Upper lobe of left lung (tissue), 4 donors: ENCODE results near the gene MSRB1.

Source experiments
- EP300 ChIP-seq, 4 donors: sonication (generic); formaldehyde crosslinking; IDR thresholded peaks; one replicate each; pipeline ENCODE4 v1.5.1; 2017; ENCODE audit warnings: antibody characterized with exemption in 4 of 4, control low read depth in 2 of 4
- POLR2A ChIP-seq, 4 donors: fragments of 450-650 bp; IDR thresholded peaks; one replicate each; pipeline ENCODE4 v1.5.1; 2016 to 2017; ENCODE audit warnings: antibody characterized with exemption in 4 of 4, mild to moderate bottlenecking in 2 of 4
- POLR2AphosphoS5 ChIP-seq, 2 donors: sonication (generic); formaldehyde crosslinking; IDR thresholded peaks; one replicate each; pipeline ENCODE4 v1.5.1; 2017; ENCODE audit warnings: antibody characterized with exemption in 2 of 2
- TF ChIP-seq, protein P1 (sequence below), 6 experiments: fragments of 450-650 bp in 4 of 6; fragments of 200-600 bp in 2 of 6; sonication (generic) in 2 of 6; IDR thresholded peaks; one replicate each; pipeline ENCODE4 v1.5.1; 2016 to 2019; ENCODE audit warnings: antibody characterized with exemption in 6 of 6

- TF ChIP-seq POLR2A (IDR thresholded peaks at IDR 0.05), result no peak
- TF ChIP-seq, protein P1, sequence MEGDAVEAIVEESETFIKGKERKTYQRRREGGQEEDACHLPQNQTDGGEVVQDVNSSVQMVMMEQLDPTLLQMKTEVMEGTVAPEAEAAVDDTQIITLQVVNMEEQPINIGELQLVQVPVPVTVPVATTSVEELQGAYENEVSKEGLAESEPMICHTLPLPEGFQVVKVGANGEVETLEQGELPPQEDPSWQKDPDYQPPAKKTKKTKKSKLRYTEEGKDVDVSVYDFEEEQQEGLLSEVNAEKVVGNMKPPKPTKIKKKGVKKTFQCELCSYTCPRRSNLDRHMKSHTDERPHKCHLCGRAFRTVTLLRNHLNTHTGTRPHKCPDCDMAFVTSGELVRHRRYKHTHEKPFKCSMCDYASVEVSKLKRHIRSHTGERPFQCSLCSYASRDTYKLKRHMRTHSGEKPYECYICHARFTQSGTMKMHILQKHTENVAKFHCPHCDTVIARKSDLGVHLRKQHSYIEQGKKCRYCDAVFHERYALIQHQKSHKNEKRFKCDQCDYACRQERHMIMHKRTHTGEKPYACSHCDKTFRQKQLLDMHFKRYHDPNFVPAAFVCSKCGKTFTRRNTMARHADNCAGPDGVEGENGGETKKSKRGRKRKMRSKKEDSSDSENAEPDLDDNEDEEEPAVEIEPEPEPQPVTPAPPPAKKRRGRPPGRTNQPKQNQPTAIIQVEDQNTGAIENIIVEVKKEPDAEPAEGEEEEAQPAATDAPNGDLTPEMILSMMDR (IDR thresholded peaks at IDR 0.05), result no peak
- no peak for TF ChIP-seq POLR2AphosphoS5 (IDR thresholded peaks at IDR 0.05)
- TF ChIP-seq EP300 (IDR thresholded peaks at IDR 0.05), result no peak
Measured at GRCh38 chr16:1974157-1975070, 31.4 kb upstream of the MSRB1 start.
